ENCODE results near the gene SLC38A5.
"Not testable (repeated sequence)": the region's sequence is repeated elsewhere in the genome, so short reads cannot be mapped to it uniquely, and the experiment has no call there.

DNA sequence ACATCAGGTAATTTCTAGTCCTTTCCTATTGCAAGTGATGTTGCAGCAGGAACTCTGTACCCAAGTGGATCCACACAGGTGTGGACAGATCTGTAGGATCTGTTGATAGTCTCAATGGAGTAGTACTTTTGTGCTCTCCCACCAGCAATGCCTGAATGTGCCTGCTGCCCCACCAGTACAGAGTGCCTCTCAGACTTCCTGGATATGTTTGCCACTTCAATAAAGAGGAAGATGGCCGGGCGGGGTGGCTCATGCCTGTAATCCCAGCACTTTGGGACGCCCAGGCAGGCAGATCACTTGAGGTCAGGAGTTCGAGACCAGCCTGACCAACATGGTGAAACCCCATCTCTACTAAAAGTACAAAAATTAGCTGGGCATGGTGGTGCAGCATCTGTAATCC is 49.4 kb upstream of the SLC38A5 start:
- TF ChIP-seq, protein P1, sequence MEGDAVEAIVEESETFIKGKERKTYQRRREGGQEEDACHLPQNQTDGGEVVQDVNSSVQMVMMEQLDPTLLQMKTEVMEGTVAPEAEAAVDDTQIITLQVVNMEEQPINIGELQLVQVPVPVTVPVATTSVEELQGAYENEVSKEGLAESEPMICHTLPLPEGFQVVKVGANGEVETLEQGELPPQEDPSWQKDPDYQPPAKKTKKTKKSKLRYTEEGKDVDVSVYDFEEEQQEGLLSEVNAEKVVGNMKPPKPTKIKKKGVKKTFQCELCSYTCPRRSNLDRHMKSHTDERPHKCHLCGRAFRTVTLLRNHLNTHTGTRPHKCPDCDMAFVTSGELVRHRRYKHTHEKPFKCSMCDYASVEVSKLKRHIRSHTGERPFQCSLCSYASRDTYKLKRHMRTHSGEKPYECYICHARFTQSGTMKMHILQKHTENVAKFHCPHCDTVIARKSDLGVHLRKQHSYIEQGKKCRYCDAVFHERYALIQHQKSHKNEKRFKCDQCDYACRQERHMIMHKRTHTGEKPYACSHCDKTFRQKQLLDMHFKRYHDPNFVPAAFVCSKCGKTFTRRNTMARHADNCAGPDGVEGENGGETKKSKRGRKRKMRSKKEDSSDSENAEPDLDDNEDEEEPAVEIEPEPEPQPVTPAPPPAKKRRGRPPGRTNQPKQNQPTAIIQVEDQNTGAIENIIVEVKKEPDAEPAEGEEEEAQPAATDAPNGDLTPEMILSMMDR (conservative IDR thresholded peaks at IDR 0.05), result not testable (repeated sequence)
- TF ChIP-seq EZH2 (IDR thresholded peaks at IDR 0.05; ENCODE audit: low read depth), result not testable (repeated sequence)

All from PC-9 (cell line).